CD4-positive, alpha-beta memory T cell (primary cell): ENCODE results near the gene USP5. TPM values are rescaled to one million over a fixed set of nuclear protein-coding genes. Genes with fewer than 3 reads are reported as not detected.
A peak's percentile ranks its signal among the peaks of the same experiment; 100 is the strongest.

ENCODE experiments used
- CTCF ChIA-PET: fragments of 350-600 bp; sonication (Branson Sonifier 250); formaldehyde crosslinking; loops from one replicate; lab custom pipeline; 2021; ENCODE audit warnings: inconsistent platforms; ENCODE audit not compliant: partially characterized antibody; lab: Charles Lee
- POLR2A ChIA-PET: fragments of 350-600 bp; sonication (Branson Sonifier 250); formaldehyde crosslinking; loops from one replicate; lab custom pipeline; 2021; ENCODE audit not compliant: partially characterized antibody; lab: Charles Lee
- DNase-seq, 5 donors: peaks; one replicate each; pipeline versions ENCODE4 v3.0.0 to v3.0.0-alpha.2; 2020 to 2022; ENCODE audit warnings: mixed read lengths in 1 of 5
- H3K27ac ChIP-seq: one replicate; pipeline ENCODE4 v1.7.0; 2013; ENCODE audit warnings: low read depth, low read length
- H3K27me3 ChIP-seq: 2 replicates; pipeline ENCODE4 v1.7.0; 2013; ENCODE audit warnings: mild to moderate bottlenecking, low read length, moderate library complexity; ENCODE audit not compliant: insufficient read depth
- H3K36me3 ChIP-seq: 2 replicates; pipeline ENCODE4 v1.7.0; 2013; ENCODE audit warnings: mild to moderate bottlenecking, low read length, moderate library complexity; ENCODE audit not compliant: insufficient read depth
- H3K4me1 ChIP-seq: 2 replicates; pipeline ENCODE4 v1.7.0; 2013; ENCODE audit warnings: mild to moderate bottlenecking, low read length, moderate library complexity; ENCODE audit not compliant: insufficient read depth
- H3K4me3 ChIP-seq, 2 donors: one replicate each; pipeline ENCODE4 v1.7.0; 2013; ENCODE audit warnings: low read length in 2 of 2, mild to moderate bottlenecking in 1 of 2
- H3K9me3 ChIP-seq, 2 donors: one replicate each; pipeline ENCODE4 v1.7.0; 2013; ENCODE audit warnings: low read length in 2 of 2, control low read depth in 1 of 2; ENCODE audit not compliant: control insufficient read depth in 1 of 2
- H3K27ac Mint-ChIP-seq, 7 donors: one replicate each; pipeline ENCODE4 v1.8.0; 2020 to 2021; ENCODE audit warnings: mixed read lengths in 7 of 7, mild to moderate bottlenecking in 6 of 7, inconsistent platforms in 3 of 7, moderate library complexity in 3 of 7
- H3K27me3 Mint-ChIP-seq, 2 donors: one replicate each; pipeline ENCODE4 v1.8.0; 2020 to 2021; ENCODE audit warnings: mixed read lengths in 2 of 2
- H3K36me3 Mint-ChIP-seq, 2 donors: one replicate each; pipeline ENCODE4 v1.8.0; 2020 to 2021; ENCODE audit warnings: mixed read lengths in 2 of 2, inconsistent platforms in 1 of 2, mild to moderate bottlenecking in 1 of 2
- H3K4me1 Mint-ChIP-seq, 4 donors: one replicate each; pipeline ENCODE4 v1.8.0; 2020 to 2021; ENCODE audit warnings: mixed read lengths in 4 of 4, mild to moderate bottlenecking in 1 of 4
- H3K4me3 Mint-ChIP-seq, 8 donors: one replicate each; pipeline ENCODE4 v1.8.0; 2020 to 2021; ENCODE audit warnings: mixed read lengths in 8 of 8, mild to moderate bottlenecking in 7 of 8, moderate library complexity in 6 of 8, inconsistent platforms in 3 of 8
- H3K9me3 Mint-ChIP-seq, 8 donors: one replicate each; pipeline ENCODE4 v1.8.0; 2020 to 2021; ENCODE audit warnings: mixed read lengths in 8 of 8, mild to moderate bottlenecking in 5 of 8, inconsistent platforms in 3 of 8, moderate library complexity in 1 of 8
- intact Hi-C: fragments of 100-400 bp; cut with micrococcal nuclease; formaldehyde crosslinking; loops from one replicate; pipeline ENCODE4 v1.15.1; 2023
- polyA plus RNA-seq, 2 donors: library from polyadenylated mRNA; unstranded; fragments of 300-500 nt; fragmentation: Illumina TruSeq; gene quantifications; one replicate each; pipeline ENCODE4 v1.2.3, GENCODE V29; 2021
- total RNA-seq, 2 experiments: library from RNA; stranded (reverse); gene quantifications; one replicate each; pipeline ENCODE4 v1.2.3, GENCODE V29; 2021

Gene USP5
- total and polyA plus RNA-seq, 4 experiments from 2014 or later, result 53.9 to 73.0 (median 67.2) TPM

DNA sequence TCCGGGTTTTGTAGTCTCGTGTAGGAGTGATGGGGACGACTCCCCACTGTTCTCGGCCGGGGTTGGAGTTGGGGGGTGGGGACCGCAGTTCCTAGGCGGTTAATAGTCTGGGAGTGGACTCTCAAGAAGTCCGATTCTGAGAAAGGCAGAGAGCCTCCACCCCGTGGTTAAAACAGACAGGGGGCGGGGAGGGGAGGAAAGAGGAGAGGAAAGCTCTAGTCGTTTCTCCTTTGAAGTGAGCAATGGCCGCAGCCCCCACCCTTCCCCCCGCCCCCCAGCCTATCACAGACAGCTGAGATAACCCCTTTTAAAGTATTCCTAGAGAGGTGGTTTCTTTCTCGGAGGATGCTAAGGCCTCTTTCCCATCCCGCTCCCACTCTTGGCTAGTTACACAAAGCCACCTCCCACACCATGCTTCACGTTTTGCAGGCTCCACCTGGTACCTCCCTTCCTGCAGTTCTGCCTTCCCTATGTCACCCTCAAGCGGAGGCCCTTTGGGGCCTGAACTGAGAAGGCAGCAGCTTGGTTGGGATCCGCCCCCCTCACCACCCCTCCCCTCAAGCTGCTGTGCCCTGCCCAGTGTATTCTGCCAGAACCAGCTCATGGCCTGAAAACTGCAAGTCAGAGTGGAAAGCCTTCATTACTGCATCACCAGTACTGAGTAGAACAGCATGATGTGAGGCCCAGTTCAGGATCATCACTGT lies 853 bp downstream of the USP5 start:
- H3K27ac Mint-ChIP-seq, result peak overlapping the region; percentile 82 to 100 (median 99)
- POLR2A ChIA-PET, result interaction anchor here (0.6 to 7.1 kb wide), 41 partner anchors 9 to 382 kb away, joined by 3 to 270 read pairs (median 5); partner anchors contain the start of genes C12orf57, C1RL, CD4 and COPS7A
- peak overlapping the region; percentile 88 to 99 (median 95) for H3K4me3 Mint-ChIP-seq

DNA sequence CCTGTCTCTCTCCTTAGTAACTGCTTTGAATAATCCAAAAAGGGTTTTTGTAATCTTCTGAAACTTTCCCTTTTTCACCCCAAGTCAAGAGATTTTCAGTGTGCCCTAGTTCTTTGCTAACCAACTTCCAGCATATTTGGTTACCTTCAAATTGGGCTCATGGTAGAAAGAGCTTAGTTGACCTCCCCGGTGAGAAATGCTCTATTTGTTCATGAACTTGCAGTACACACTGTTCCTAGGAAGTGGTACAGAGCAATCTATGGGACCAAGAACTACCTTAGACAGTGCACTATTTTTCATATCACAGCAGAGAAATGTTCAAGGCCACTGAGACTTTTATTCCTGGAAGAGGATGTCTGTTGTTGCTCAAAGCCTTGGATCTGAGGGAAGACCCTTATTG lies 1.7 kb downstream of the USP5 start:
- no peaks in the 10 kb centered on the region for H3K27me3 Mint-ChIP-seq
- Histone ChIP-seq H3K36me3 (peaks cover 39% of the 10 kb centered on the region), H3K4me1 (peaks cover 37% of the 10 kb centered on the region), H3K9me3 (no peaks in the 10 kb centered on the region), H3K27me3 (no peaks in the 10 kb centered on the region), H3K4me3 (peak overlapping the region in 1 of 2 donors; percentile 62), H3K27ac (peak overlapping the region; percentile 92)
- peak overlapping the region; percentile 82 to 100 (median 99) for H3K27ac Mint-ChIP-seq
- peaks cover 23 to 32% of the 10 kb centered on the region in 2 donors for H3K36me3 Mint-ChIP-seq
- ChIA-PET CTCF (interaction anchor here (0.5 to 5.7 kb wide), 9 partner anchors 9 to 283 kb away, joined by 3 to 102 read pairs (median 5); partner anchors contain the start of genes CD4, MLF2, SPSB2 and TPI1), POLR2A (interaction anchor here (1.2 to 7.1 kb wide), 15 partner anchors 16 to 383 kb away, joined by 3 to 270 read pairs (median 22); partner anchors contain the start of genes C12orf57, C1RL, CD4 and COPS7A)
- intact Hi-C loops, result loop anchor here (2.0 kb wide), 1 partner anchor 297 kb away; the partner anchor contains the start of gene IFFO1
- DNase-seq, result no peak
- peaks cover 0 to 3% (median 0%) of the 10 kb centered on the region in 8 donors for H3K9me3 Mint-ChIP-seq
- peak overlapping the region; percentile 3 to 99 (median 95) for H3K4me3 Mint-ChIP-seq
- H3K4me1 Mint-ChIP-seq, result peaks cover 19 to 39% (median 29%) of the 10 kb centered on the region in 4 donors

More for the DNA sequence above, 853 bp downstream of the USP5 start:
- H3K27ac ChIP-seq, result peak overlapping the region; percentile 92
- peaks cover 0 to 3% (median 0%) of the 10 kb centered on the region in 8 donors for H3K9me3 Mint-ChIP-seq
- intact Hi-C loops, result loop anchor here (1.0 to 2.0 kb wide), 12 partner anchors 14 to 360 kb away; partner anchors contain the start of genes CHD4, EMG1, IFFO1 and ING4
- CTCF ChIA-PET, result interaction anchor here (0.7 to 5.7 kb wide), 16 partner anchors 10 to 513 kb away, joined by 3 to 102 read pairs (median 4); partner anchors contain the start of genes CD4, MLF2, P3H3 and PTMS
- no peaks in the 10 kb centered on the region for H3K27me3 Mint-ChIP-seq
- H3K4me1 Mint-ChIP-seq, result peaks cover 19 to 39% (median 29%) of the 10 kb centered on the region in 4 donors
- peaks cover 19 to 28% of the 10 kb centered on the region in 2 donors for H3K36me3 Mint-ChIP-seq
- peaks cover 31% of the 10 kb centered on the region for H3K36me3 ChIP-seq
- peak; percentile 56 to 85 (median 64) for DNase-seq
- H3K9me3 ChIP-seq, result no peaks in the 10 kb centered on the region
- H3K4me1 ChIP-seq, result peaks cover 37% of the 10 kb centered on the region
- H3K27me3 ChIP-seq, result no peaks in the 10 kb centered on the region
- H3K4me3 ChIP-seq, result peak overlapping the region; percentile 62 to 97

DNA sequence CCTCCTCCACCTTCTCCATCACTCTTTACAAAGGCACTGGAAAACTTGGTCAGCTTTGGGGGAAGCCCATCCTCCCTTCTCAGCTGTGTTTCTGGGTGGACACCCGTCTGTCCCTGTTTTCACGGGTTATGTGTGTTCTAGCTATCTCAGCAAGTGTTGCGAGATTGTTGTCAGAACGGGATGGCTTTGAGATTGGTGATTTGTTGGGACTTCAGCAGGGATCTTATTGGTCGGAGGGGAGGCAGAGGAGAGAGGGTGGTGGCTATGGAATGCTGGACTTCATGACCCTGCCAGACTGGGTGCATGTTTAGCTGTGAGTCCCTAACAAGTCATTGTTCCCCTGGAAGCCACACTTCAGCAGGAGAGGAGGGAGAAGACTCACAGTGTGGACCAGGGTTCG lies 2.1 kb downstream of the USP5 start:
- intact Hi-C loops, result no loop called here
- H3K9me3 ChIP-seq, result no peaks in the 10 kb centered on the region
- Mint-ChIP-seq H3K4me3 (peak overlapping the region in 4 of 8 donors; percentile 5 to 99 (median 62)), H3K27me3 (no peaks in the 10 kb centered on the region), H3K36me3 (peaks cover 27 to 35% of the 10 kb centered on the region in 2 donors), H3K9me3 (peaks cover 0 to 3% (median 0%) of the 10 kb centered on the region in 8 donors), H3K4me1 (peaks cover 19 to 39% (median 29%) of the 10 kb centered on the region in 4 donors), H3K27ac (peak overlapping the region in 6 of 7 donors; percentile 74 to 100 (median 88))
- H3K27me3 ChIP-seq, result no peaks in the 10 kb centered on the region
- peaks cover 37% of the 10 kb centered on the region for H3K4me1 ChIP-seq
- CTCF ChIA-PET, result interaction anchor here (0.5 to 5.7 kb wide), 6 partner anchors 11 to 203 kb away, joined by 4 to 102 read pairs (median 6); partner anchors contain the start of genes CD4, SPSB2 and TPI1
- H3K4me3 ChIP-seq, result no peak overlapping the region
- peak overlapping the region; percentile 92 for H3K27ac ChIP-seq
- no peak for DNase-seq
- H3K36me3 ChIP-seq, result peaks cover 43% of the 10 kb centered on the region
- POLR2A ChIA-PET, result interaction anchor here (1.4 to 7.1 kb wide), 7 partner anchors 15 to 105 kb away, joined by 5 to 270 read pairs (median 22); partner anchors contain the start of genes C12orf57, CD4, ENO2 and MLF2

DNA sequence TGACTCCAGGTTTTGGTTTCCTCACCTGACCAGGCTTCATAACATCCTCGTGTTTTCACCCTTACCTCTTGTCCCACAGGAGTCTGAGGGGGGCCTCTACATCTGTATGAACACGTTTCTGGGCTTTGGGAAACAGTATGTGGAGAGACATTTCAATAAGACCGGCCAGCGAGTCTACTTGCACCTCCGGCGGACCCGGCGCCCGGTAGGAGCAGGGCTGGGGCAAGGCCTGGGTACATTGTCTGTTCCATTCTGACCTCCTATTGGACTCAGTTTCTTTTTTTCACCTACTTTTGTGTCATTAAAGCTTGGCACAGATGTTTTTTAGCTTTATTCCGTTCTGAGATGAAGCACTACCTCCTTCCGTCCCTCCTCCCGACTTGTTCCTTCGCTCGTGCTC lies 3.4 kb downstream of the USP5 start:
- Histone ChIP-seq H3K36me3 (peaks cover 53% of the 10 kb centered on the region), H3K27ac (no peak overlapping the region), H3K9me3 (no peaks in the 10 kb centered on the region), H3K4me3 (no peak overlapping the region), H3K27me3 (no peaks in the 10 kb centered on the region), H3K4me1 (peaks cover 37% of the 10 kb centered on the region)
- intact Hi-C loops, result no loop called here
- Mint-ChIP-seq H3K4me3 (no peak overlapping the region), H3K9me3 (peaks cover 0 to 3% (median 0%) of the 10 kb centered on the region in 8 donors), H3K27me3 (no peaks in the 10 kb centered on the region), H3K4me1 (peaks cover 19 to 39% (median 26%) of the 10 kb centered on the region in 4 donors), H3K36me3 (peaks cover 35 to 45% of the 10 kb centered on the region in 2 donors), H3K27ac (peak overlapping the region in 4 of 7 donors; percentile 41 to 85 (median 82))
- no peak for DNase-seq
- CTCF ChIA-PET, result interaction anchor here (0.6 to 5.7 kb wide), 5 partner anchors 10 to 1063 kb away, joined by 3 to 102 read pairs (median 4); partner anchors contain the start of genes SPSB2 and TPI1
- POLR2A ChIA-PET, result interaction anchor here (7.1 kb wide), 1 partner anchor 14 kb away, joined by 270 read pairs; the partner anchor contains the start of genes SPSB2 and TPI1

DNA sequence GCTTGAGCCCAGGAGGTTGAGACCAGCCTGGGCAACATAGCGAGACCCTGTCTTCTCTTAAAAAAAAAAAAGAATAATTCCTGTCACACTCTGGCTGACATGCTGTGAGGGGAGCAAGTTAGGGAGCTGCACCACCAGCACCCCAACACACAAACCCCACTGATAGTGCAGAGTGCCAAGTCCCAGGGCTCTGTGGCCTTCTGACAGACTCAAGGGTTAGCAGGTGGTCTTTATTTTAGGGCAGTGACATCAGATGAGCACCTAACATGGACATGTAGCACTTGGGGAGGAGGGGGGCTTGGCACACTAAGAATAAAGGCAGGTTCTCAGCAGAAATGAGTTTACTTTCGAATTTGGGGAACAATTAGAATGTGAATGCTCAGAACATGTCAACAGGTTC lies 6.8 kb downstream of the USP5 start:
- no peaks in the 10 kb centered on the region for H3K9me3 Mint-ChIP-seq
- ChIA-PET CTCF (no interaction called here), POLR2A (interaction anchor here (0.9 to 1.0 kb wide), 2 partner anchors 9 to 14 kb away, joined by 3 read pairs; partner anchors contain the start of gene SPSB2)
- peaks cover 15% of the 10 kb centered on the region for H3K4me1 ChIP-seq
- no peaks in the 10 kb centered on the region for H3K27me3 ChIP-seq
- no peaks in the 10 kb centered on the region for H3K9me3 ChIP-seq
- H3K27ac ChIP-seq, result no peak overlapping the region
- no peaks in the 10 kb centered on the region for H3K27me3 Mint-ChIP-seq
- H3K4me3 Mint-ChIP-seq, result no peak overlapping the region
- intact Hi-C loops, result no loop called here
- no peak overlapping the region for H3K4me3 ChIP-seq
- H3K4me1 Mint-ChIP-seq, result peaks cover 8 to 12% (median 10%) of the 10 kb centered on the region in 4 donors
- no peak for DNase-seq
- H3K27ac Mint-ChIP-seq, result no peak overlapping the region
- peaks cover 61 to 64% of the 10 kb centered on the region in 2 donors for H3K36me3 Mint-ChIP-seq
- peaks cover 84% of the 10 kb centered on the region for H3K36me3 ChIP-seq

DNA sequence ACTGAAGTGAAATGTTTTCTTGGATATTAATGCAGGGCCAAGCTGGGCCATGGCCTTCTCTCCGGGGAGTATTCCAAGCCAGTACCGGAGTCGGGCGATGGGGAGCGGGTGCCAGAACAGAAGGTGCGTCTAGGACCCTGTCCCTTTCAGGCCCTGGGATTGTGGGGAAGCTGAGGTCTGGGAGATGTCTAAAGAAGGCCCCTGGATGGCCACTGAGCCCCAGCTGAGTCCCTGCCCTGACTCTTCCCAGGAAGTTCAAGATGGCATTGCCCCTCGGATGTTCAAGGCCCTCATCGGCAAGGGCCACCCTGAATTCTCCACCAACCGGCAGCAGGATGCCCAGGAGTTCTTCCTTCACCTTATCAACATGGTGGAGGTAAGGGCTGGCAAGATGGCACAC lies 8.2 kb downstream of the USP5 start:
- peaks cover 0 to 6% (median 2%) of the 10 kb centered on the region in 4 donors for H3K4me1 Mint-ChIP-seq
- Histone ChIP-seq H3K27ac (no peak overlapping the region), H3K9me3 (no peaks in the 10 kb centered on the region), H3K27me3 (no peaks in the 10 kb centered on the region), H3K4me3 (no peak overlapping the region), H3K36me3 (peaks cover 80% of the 10 kb centered on the region), H3K4me1 (peaks cover 1% of the 10 kb centered on the region)
- no peak overlapping the region for H3K4me3 Mint-ChIP-seq
- ChIA-PET POLR2A (interaction anchor here (1.0 to 1.1 kb wide), 2 partner anchors 9 to 12 kb away, joined by 3 to 4 read pairs; partner anchors contain the start of gene CDCA3), CTCF (interaction anchor here (1.3 to 2.5 kb wide), 3 partner anchors 9 to 31 kb away, joined by 5 to 17 read pairs (median 8); partner anchors contain the start of gene SPSB2)
- peaks cover 63 to 71% of the 10 kb centered on the region in 2 donors for H3K36me3 Mint-ChIP-seq
- DNase-seq, result peak in 1 of 5 donors; percentile 9
- H3K9me3 Mint-ChIP-seq, result no peaks in the 10 kb centered on the region
- H3K27ac Mint-ChIP-seq, result peak overlapping the region in 1 of 7 donors; percentile 42
- H3K27me3 Mint-ChIP-seq, result no peaks in the 10 kb centered on the region
- intact Hi-C loops, result no loop called here
